Embryonic facial prominence (tissue), 1 donor: Measurements from ENCODE around the gene PPM1M.

Source experiments
- DNase-seq: peaks from one replicate; pipeline ENCODE4 v3.0.0-alpha.2; 2016; ENCODE audit errors: extremely low spot score

The PPM1M gene

DNA sequence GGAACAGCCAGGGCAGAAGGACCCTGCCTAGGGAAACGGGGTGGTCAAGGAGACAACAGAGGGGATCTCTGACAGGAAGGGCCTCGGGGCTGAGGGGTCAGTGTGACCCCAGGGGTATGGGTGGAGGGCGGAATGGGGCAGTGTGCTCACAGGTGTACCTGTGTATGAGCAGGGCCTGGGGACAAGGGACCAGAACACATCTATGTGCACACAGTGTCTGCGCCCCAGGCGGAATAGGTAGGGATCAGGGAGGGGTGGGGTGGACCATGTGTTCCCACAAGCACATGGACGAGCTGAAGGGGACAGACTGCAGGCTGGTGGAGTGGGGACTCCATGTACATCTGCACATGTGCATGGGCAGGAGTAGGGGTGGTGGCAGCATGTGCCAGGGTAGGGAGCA, 15.1 kb upstream of the PPM1M start:
- no peak for DNase-seq

GRCh38 chr3:52230889-52231499, 14.6 kb upstream of the PPM1M start:
- DNase-seq, result no peak

DNA sequence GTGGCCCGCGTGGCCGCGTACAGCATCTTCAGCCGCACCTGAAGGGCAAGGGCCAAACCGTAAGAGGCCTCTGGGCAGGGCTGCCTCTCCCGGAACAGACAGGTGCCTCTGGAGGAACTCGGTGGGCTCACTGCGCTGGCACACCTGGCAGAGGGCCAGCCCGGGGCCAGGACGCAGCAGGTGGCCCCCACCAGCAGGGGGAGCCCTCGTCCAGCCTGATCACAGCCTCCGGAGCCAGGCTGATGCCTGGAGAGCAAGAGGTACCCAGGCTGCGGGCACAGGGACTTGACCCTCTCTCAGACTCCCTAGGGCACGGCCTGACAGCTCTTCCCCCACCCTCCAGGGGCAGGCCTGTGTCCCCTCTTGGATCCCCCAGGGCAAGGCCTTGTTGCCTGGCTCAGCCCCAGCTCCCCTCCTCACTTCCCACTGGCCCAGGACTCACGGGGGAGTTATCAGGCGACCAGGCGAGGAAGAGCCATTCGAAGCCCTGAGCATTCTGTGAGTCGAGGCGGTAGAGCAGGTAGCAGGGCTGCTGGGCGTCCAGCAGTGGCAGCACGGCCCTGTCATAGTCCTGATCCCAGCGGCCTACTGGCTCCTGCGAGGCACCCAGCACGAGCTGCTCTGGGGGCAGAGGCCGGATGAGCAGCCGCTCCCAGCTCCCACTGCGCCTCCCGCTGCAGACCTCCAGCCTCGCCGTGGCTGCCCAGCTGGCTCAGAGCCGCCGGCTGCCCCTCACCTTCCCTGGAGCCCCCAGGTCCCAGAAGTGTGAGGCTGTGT, 13.9 kb upstream of the PPM1M start:
- DNase-seq, result no peak

DNA sequence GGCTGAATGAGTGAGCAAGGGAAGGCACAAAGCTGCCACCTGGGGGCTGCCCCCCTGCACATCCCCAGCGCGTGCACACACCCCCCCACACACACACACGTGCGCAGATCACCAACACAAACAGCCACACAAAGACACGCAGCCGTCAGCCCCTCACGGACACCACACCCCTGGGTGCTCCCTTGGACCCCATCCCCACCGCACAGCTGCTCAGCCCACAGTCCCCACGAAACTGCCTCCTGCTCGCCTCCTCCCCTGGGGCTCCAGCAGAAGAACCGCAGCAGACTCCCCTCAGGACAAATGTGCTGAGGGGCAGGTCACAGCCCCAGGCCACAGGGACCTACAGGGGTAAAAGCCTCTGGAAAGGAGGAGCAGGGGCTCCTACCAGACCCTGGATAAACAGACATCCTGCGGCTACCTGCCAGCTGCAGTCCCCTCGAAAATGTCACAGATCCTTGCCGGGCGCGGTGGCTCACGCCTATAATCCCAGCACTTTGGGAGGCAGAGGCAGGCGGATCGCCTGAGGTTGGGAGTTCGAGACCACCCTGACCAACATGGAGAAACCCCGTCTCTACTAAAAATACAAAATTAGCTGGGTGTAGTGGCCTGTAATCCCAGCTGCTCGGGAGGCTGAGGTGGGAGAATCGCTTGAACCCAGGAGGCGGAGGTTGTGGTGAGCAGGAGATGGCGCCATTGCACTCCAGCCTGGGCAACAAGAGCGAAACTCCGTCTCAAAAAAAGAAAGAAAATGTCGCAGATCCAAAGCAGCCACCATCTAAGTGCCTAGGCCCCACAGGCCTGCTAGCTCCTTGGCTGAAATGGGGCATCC, 13.1 kb upstream of the PPM1M start:
- no peak for DNase-seq

- DNase-seq, result no peak
These were observed 12.4 kb upstream of the PPM1M start for GRCh38 chr3:52233108-52233591.

DNA sequence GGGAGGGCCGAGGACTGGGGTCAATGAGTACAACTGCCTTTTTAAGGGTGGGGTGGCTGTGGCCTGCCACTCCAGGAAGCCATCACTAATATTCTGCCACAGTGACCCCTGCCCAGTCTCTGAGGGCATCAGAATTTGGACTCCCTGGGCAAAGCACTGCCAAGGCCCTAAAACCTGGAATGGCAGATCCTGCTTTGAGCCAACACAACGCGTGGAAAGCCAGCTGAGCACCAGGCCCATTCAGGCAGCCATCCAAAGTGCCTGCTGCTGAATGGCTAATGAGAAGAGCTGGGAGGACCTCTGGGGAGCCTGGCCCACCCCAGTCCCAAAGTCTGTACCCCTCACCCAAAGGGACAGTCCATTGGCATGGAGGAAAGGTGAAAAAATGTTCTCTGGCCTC, 11.6 kb upstream of the PPM1M start:
- no peak for DNase-seq

DNA sequence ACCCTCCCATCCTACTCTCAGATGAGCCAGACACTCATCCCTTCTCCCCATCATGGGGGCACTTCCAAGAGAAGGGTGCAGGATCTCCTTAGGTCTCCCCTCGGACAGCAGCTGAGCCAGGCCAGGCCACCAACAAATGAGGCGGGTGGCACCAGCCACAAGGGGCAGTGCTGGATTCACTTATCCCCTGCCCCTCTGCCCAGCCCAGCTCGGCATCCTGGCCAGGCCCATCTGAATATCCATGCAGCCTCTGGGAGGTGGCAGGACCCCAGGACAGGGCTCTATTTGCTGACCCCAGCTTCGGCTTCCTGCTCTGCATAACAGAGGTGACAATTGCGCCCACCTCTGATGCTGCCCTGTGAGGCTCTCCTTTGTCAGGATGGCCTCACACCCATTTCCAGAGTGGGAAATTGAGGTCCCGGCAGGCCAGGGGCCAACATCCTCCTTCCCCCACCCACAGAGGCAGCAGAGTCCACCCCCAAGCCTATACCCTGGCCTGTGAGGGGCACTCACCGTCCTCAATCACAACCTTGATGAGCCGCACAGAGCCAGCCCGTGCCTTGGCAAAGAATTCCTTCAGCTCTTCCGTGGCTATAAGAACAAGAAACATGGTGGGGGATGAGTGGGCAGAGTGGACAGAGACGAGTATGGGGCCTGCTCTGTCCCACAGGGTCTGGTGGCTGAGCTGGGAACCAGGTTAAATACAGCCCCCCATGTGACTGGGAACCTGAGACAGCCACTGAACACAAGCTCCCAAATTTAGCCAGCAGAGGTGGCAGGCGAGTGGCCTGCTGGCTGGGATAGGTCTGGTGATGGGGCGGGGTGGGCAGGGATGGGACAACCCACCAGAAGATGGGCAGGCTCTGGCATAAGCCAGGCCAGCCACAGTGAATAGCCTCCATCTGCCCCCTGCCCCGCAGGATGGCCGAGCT, 10.8 kb upstream of the PPM1M start:
- DNase-seq, result no peak

GRCh38 chr3:52236424-52236886, 9.1 kb upstream of the PPM1M start:
- no peak for DNase-seq

DNA sequence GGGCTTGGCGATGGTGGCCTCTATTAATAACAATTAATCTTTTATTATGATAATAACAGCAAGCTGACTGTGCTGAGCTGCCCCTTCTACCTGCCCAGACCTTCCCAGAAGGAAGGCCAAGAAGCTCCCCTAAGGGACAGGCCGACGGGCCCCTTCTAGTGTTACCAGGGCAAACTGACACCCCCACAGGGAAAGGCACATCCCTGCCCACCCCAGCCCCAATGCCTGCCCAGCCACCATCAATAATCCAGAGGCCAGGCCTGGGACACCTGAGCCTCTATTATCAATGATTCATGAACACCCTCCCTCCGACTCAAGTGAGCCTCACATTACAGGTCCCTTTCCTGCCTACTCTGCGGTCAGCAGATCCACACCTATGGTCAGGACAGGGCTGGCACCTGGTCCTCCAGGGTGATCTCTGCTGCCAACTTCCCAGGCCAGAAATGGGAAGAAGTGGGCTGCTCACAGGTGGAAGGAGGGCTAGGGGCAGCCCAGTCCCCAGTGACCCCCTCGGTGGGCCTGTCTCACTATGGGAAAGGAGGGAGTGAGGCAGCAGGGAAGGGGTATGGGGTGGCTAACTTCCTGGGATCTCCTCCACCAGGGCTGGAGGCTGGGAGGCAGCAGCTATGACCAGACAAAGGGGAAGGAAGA, 8.4 kb upstream of the PPM1M start:
- no peak for DNase-seq

DNA sequence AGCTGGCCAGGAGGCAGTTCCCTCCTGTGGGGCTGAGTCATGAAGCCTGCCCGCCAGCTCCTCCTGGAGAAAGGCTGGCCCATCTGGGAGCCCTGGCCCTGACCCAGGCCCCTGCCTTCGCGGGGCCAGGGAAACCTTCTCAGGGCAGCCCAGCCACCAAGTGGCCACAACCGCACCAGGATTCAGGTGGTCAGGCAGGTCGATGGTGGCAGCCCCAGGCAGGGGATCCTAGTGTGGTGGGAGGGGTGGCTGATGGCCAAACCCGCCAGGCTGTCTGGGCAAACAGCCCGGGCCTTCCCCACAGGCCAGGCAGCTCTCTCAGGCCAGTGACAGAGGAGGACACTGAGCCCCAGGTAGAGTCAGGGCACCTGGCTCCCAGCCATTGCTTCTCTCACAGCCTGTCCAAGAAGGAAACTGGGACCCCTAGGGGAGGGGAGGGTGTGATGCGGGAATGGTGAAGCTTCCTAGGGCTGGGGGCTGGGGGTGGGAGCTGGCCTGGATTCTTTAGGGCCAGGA, 7.8 kb upstream of the PPM1M start:
- no peak for DNase-seq

GRCh38 chr3:52238193-52238760, 7.3 kb upstream of the PPM1M start:
- DNase-seq, result no peak

GRCh38 chr3:52238761-52239701, 6.5 kb upstream of the PPM1M start, which contains the start of gene TWF2:
TSS of gene TWF2 (minus strand) at chr3:52239158. CDS start at chr3:52239016, 142 bp downstream.
- DNase-seq, result peak; percentile 61

- no peak for DNase-seq
These were observed 5.3 kb upstream of the PPM1M start for GRCh38 chr3:52240059-52240885.

GRCh38 chr3:52240886-52241370, 4.6 kb upstream of the PPM1M start:
- no peak for DNase-seq

- no peak for DNase-seq
These were observed 3.5 kb upstream of the PPM1M start for GRCh38 chr3:52242039-52242438.

- no peak for DNase-seq
These were observed 1.5 kb upstream of the PPM1M start for GRCh38 chr3:52243791-52244628.

- no peak for DNase-seq
These were observed 683 bp downstream of the PPM1M start for GRCh38 chr3:52246264-52246620.
